B cell (primary cell): ENCODE measurements around the gene HOXD4.

Source experiments
- EZH2 ChIP-seq: IDR thresholded peaks from 2 replicates; pipeline ENCODE4 v1.6.1; 2012; ENCODE audit warnings: borderline replicate concordance, low read depth, mild to moderate bottlenecking, moderate library complexity, low read length; ENCODE audit not compliant: insufficient read depth, poor library complexity, severe bottlenecking
- TF ChIP-seq, protein P1 (sequence below): fragments of 200-600 bp; IDR thresholded peaks from one replicate; pipeline ENCODE4 v1.8.0; 2022; ENCODE audit warnings: antibody characterized with exemption, mild to moderate bottlenecking

GRCh38 chr2:176133389-176133788 lies 18.0 kb upstream of the HOXD4 start:
- TF ChIP-seq, protein P1, sequence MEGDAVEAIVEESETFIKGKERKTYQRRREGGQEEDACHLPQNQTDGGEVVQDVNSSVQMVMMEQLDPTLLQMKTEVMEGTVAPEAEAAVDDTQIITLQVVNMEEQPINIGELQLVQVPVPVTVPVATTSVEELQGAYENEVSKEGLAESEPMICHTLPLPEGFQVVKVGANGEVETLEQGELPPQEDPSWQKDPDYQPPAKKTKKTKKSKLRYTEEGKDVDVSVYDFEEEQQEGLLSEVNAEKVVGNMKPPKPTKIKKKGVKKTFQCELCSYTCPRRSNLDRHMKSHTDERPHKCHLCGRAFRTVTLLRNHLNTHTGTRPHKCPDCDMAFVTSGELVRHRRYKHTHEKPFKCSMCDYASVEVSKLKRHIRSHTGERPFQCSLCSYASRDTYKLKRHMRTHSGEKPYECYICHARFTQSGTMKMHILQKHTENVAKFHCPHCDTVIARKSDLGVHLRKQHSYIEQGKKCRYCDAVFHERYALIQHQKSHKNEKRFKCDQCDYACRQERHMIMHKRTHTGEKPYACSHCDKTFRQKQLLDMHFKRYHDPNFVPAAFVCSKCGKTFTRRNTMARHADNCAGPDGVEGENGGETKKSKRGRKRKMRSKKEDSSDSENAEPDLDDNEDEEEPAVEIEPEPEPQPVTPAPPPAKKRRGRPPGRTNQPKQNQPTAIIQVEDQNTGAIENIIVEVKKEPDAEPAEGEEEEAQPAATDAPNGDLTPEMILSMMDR: no peak
- TF ChIP-seq EZH2: no peak
